Measurements from ENCODE around the gene PSMF1.

The PSMF1 gene

GRCh38 chr20:1118336-1119127 lies at the start of gene PSMF1:
TSS of gene PSMF1 (plus strand) at chr20:1118602. CDS start at chr20:1118774, 172 bp downstream.
- DNase-seq = peak; percentile 97

- no peak for DNase-seq
These were observed 46.1 kb upstream of the PSMF1 start for GRCh38 chr20:1072258-1072657.

GRCh38 chr20:1075616-1076015 lies 42.8 kb upstream of the PSMF1 start:
- DNase-seq = no peak

GRCh38 chr20:1081891-1082290 lies 36.5 kb upstream of the PSMF1 start:
- DNase-seq = no peak

GRCh38 chr20:1083431-1084080 lies 34.8 kb upstream of the PSMF1 start:
- peak; percentile 98 for DNase-seq

- DNase-seq = no peak
These were observed 32.7 kb upstream of the PSMF1 start for GRCh38 chr20:1085492-1086276.

GRCh38 chr20:1086277-1087213 lies 31.9 kb upstream of the PSMF1 start:
- DNase-seq = no peak

GRCh38 chr20:1087311-1087905 lies 31.0 kb upstream of the PSMF1 start:
- peak; percentile 87 for DNase-seq

- DNase-seq = no peak
These were observed 23.7 kb upstream of the PSMF1 start for GRCh38 chr20:1094751-1095150.

- DNase-seq = no peak
These were observed 16.9 kb upstream of the PSMF1 start for GRCh38 chr20:1101533-1101932.

- no peak for DNase-seq
These were observed 16.4 kb upstream of the PSMF1 start for GRCh38 chr20:1102016-1102415.

- DNase-seq = no peak
These were observed 14.7 kb upstream of the PSMF1 start for GRCh38 chr20:1103751-1104150.

- no peak for DNase-seq
These were observed 12.7 kb upstream of the PSMF1 start for GRCh38 chr20:1105599-1106194.

GRCh38 chr20:1107176-1107575 lies 11.2 kb upstream of the PSMF1 start:
- DNase-seq = no peak

GRCh38 chr20:1108437-1108920 lies 9.9 kb upstream of the PSMF1 start:
- peak; percentile 63 for DNase-seq

GRCh38 chr20:1112908-1113307 lies 5.5 kb upstream of the PSMF1 start:
- DNase-seq = no peak

- no peak for DNase-seq
These were observed 432 bp upstream of the PSMF1 start for GRCh38 chr20:1118004-1118335.

- no peak for DNase-seq
These were observed 715 bp downstream of the PSMF1 start for GRCh38 chr20:1119128-1119505.

GRCh38 chr20:1119524-1119923 lies 1.1 kb downstream of the PSMF1 start:
- no peak for DNase-seq

- DNase-seq = peak; percentile 99
These were observed 3.0 kb downstream of the PSMF1 start for GRCh38 chr20:1121429-1121828.
